ENCODE data around the gene CCDC188.

DNA sequence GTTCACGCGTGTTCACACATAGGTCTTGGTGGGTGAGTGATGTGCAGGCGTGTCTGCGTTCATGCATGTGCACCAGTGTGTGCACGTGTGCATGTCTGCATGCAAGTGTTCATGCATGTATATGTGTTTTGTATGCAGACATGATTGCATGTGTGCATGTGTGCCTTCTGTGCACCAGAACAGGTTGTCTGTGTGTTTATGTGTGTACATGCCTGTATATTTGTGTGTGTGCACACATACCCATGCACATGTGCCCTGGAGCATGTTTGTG lies 14.3 kb downstream of the CCDC188 start:
- TF ChIP-seq GATA2 (IDR thresholded peaks at IDR 0.05; ENCODE audit: low read depth, low read length): no peak
- TF ChIP-seq GATA3 (IDR thresholded peaks at IDR 0.05; ENCODE audit: low read depth, low read length): no peak
